Endothelial cell of umbilical vein (primary cell): Measurements from ENCODE around the gene SP3. TPM values are rescaled to one million over a fixed set of nuclear protein-coding genes. Genes with fewer than 3 reads are reported as not detected.

Experiments
- BruUV-seq: library from RNA; stranded (reverse); fragments of 400-500 nt; replicated peaks from 2 replicates; lab custom pipeline; 2021; lab: Mats Ljungman, UMichigan
- CTCF ChIA-PET: fragments of 300-600, 350-600 bp; sonication (Branson Sonifier 250); formaldehyde crosslinking; loops from one replicate; lab custom pipeline; 2021; ENCODE audit warnings: antibody characterized with exemption, inconsistent platforms; lab: Charles Lee
- POLR2A ChIA-PET: fragments of 300-600, 350-600 bp; sonication (Branson Sonifier 250); formaldehyde crosslinking; loops from one replicate; lab custom pipeline; 2021; ENCODE audit warnings: antibody characterized with exemption, inconsistent platforms; lab: Charles Lee
- DNase-seq: peaks from one replicate; pipeline ENCODE4 v3.0.0-alpha.2; 2011; ENCODE audit warnings: low read depth, low spot score
- FAIRE-seq: peaks from 2 replicates; lab custom pipeline; 2011; peaks lifted over from hg19 to GRCh38; lab: Jason Lieb, UNC
- H2AFZ ChIP-seq: 2 replicates; pipeline ENCODE4 v1.6.0; 2012; ENCODE audit warnings: low read depth, low read length, control low read depth, inconsistent platforms
- H3K27ac ChIP-seq: 2 replicates; pipeline ENCODE4 v1.5.1; 2011; ENCODE audit warnings: low read depth, mild to moderate bottlenecking, control low read depth, low read length, moderate library complexity; ENCODE audit not compliant: insufficient read depth
- H3K27me3 ChIP-seq, 2 experiments: 2 replicates each; pipeline versions ENCODE4 v1.6.0 to v1.6.1; 2011; ENCODE audit warnings: low read length in 2 of 2, mixed read lengths in 1 of 2; ENCODE audit not compliant: control insufficient read depth in 2 of 2, insufficient read depth in 2 of 2
- H3K36me3 ChIP-seq, 2 experiments: 2 replicates in 1 of 2; 3 replicates in 1 of 2; pipeline ENCODE4 v1.5.1; 2011; ENCODE audit warnings: low read length in 2 of 2, mild to moderate bottlenecking in 1 of 2, moderate library complexity in 1 of 2; ENCODE audit not compliant: control insufficient read depth in 2 of 2, insufficient read depth in 2 of 2; ENCODE audit errors: extremely low read depth in 1 of 2
- H3K4me1 ChIP-seq: 3 replicates; pipeline ENCODE4 v1.5.1; 2011; ENCODE audit warnings: mild to moderate bottlenecking, low read length; ENCODE audit not compliant: control insufficient read depth, insufficient read depth; ENCODE audit errors: extremely low read depth
- H3K4me2 ChIP-seq: 2 replicates; pipeline ENCODE4 v1.6.1; 2011; ENCODE audit warnings: low read length, control low read depth, mixed read lengths; ENCODE audit not compliant: insufficient read depth
- H3K4me3 ChIP-seq, 3 experiments: fragments of 200-600 bp in 1 of 3; sonication (generic), shearing (Covaris generic) in 1 of 3; replicated peaks in 1 of 3; 2 replicates each; pipeline ENCODE4 v1.5.1; 2011 to 2016; ENCODE audit warnings: control low read depth in 3 of 3, low read length in 3 of 3, mild to moderate bottlenecking in 2 of 3, inconsistent platforms in 1 of 3, low read depth in 1 of 3, moderate library complexity in 1 of 3; ENCODE audit not compliant: insufficient read depth in 1 of 3
- H3K79me2 ChIP-seq: 2 replicates; pipeline ENCODE4 v1.6.0; 2012; ENCODE audit warnings: low read length, inconsistent platforms; ENCODE audit not compliant: control insufficient read depth, insufficient read depth
- H3K9ac ChIP-seq: replicated peaks from 2 replicates; pipeline ENCODE3; 2011; ENCODE audit warnings: low read length, control low read depth; ENCODE audit not compliant: insufficient read depth; ENCODE audit errors: extremely low read depth
- H3K9me1 ChIP-seq: replicated peaks from 3 replicates; pipeline ENCODE4 v1.6.0; 2011; ENCODE audit warnings: mild to moderate bottlenecking, low read length; ENCODE audit not compliant: control insufficient read depth, insufficient read depth; ENCODE audit errors: extremely low read depth
- H3K9me3 ChIP-seq: replicated peaks from 2 replicates; pipeline ENCODE4 v1.5.1; 2012; ENCODE audit warnings: low read length, inconsistent platforms; ENCODE audit not compliant: control insufficient read depth, insufficient read depth
- H4K20me1 ChIP-seq: replicated peaks from 2 replicates; pipeline ENCODE3; 2011; ENCODE audit warnings: mild to moderate bottlenecking, low read length; ENCODE audit not compliant: control insufficient read depth, insufficient read depth; ENCODE audit errors: extremely low read depth
- CTCF ChIP-seq, 2 donors: IDR thresholded peaks; 1 replicate in 1 of 2; 2 replicates in 1 of 2; pipeline ENCODE4 v1.5.1; 2011; ENCODE audit warnings: low read length in 2 of 2, mild to moderate bottlenecking in 2 of 2, moderate library complexity in 2 of 2, control low read depth in 1 of 2, inconsistent platforms in 1 of 2, low read depth in 1 of 2; ENCODE audit not compliant: insufficient read depth in 1 of 2; ENCODE audit errors: extremely low read depth in 1 of 2
- EZH2 ChIP-seq: IDR thresholded peaks from 2 replicates; pipeline ENCODE4 v1.6.1; 2012; ENCODE audit warnings: borderline replicate concordance, low read depth, mild to moderate bottlenecking, moderate library complexity, low read length, inconsistent platforms; ENCODE audit not compliant: severe bottlenecking
- FOS ChIP-seq: IDR thresholded peaks from 2 replicates; pipeline ENCODE4 v1.6.1; 2011; ENCODE audit warnings: mild to moderate bottlenecking, low read length, moderate library complexity, borderline replicate concordance; ENCODE audit not compliant: insufficient read depth
- GATA2 ChIP-seq: IDR thresholded peaks from 2 replicates; pipeline ENCODE4 v1.7.0; 2011; ENCODE audit warnings: low read depth, mild to moderate bottlenecking, moderate library complexity, mixed read lengths, low read length; ENCODE audit not compliant: insufficient read length, insufficient read depth
- JUN ChIP-seq: IDR thresholded peaks from 2 replicates; pipeline ENCODE4 v1.6.1; 2011; ENCODE audit warnings: borderline replicate concordance, low read depth; ENCODE audit not compliant: insufficient read length, insufficient read depth
- MAX ChIP-seq: IDR thresholded peaks from 2 replicates; pipeline ENCODE4 v1.6.1; 2011; ENCODE audit not compliant: insufficient read depth, insufficient read length
- MYC ChIP-seq: IDR thresholded peaks from one replicate; pipeline ENCODE4 v1.6.1; 2011; ENCODE audit warnings: mild to moderate bottlenecking, low read depth, low read length
- POLR2A ChIP-seq: IDR thresholded peaks from 2 replicates; pipeline ENCODE4 v1.6.1; 2012; ENCODE audit warnings: low read depth, mild to moderate bottlenecking, control low read depth, low read length
- POLR2AphosphoS5 ChIP-seq: IDR thresholded peaks from 2 replicates; pipeline ENCODE4 v1.6.1; 2012; ENCODE audit warnings: low read depth, mild to moderate bottlenecking, control low read depth, low read length, moderate library complexity; ENCODE audit not compliant: insufficient read depth
- dilution Hi-C: fragments of 300-500 bp; cut with MboI; formaldehyde crosslinking; loops from one replicate; pipeline ENCODE4 v1.15.0; 2019; ENCODE audit warnings: low sequenced_read_pairs; ENCODE audit not compliant: extremely low pct_ligation_motif_present
- intact Hi-C: fragments of 100-400 bp; cut with micrococcal nuclease; formaldehyde crosslinking; loops from one replicate; pipeline ENCODE4 v1.10.0; 2022
- polyA plus RNA-seq, 4 experiments: library from polyadenylated mRNA; depleted of rRNA in 3 of 4; stranded (reverse) in 3 of 4; unstranded in 1 of 4; fragments of >200 nt; gene quantifications; 2 replicates each; pipeline versions ENCODE4 v1.2.1 to v1.2.3, GENCODE V29; 2011 to 2012; ENCODE audit warnings: missing spikeins in 1 of 4
- total RNA-seq: library from RNA; stranded (reverse); gene quantifications from 2 replicates; pipeline ENCODE4 v1.2.3, GENCODE V29; 2021

SP3 gene
- total and polyA plus RNA-seq, 2 donors (not counting 3 experiments of a cell fraction or from before 2014, with no cell fraction given), result 23.9 to 59.0 TPM

- ChIA-PET POLR2A (no interaction called here), CTCF (no interaction called here)
- H3K4me1 ChIP-seq, result no peaks in the 10 kb centered on the region
- H4K20me1 ChIP-seq, result peaks cover 15% of the 10 kb centered on the region
- no peak overlapping the region for H3K4me2 ChIP-seq
- no peak overlapping the region for H3K27ac ChIP-seq
- dilution Hi-C loops (no loop called here), intact Hi-C loops (loop anchor here (1.0 kb wide), 1 partner anchor 36 kb away; no protein-coding TSS in a partner anchor)
- no peak overlapping the region for H3K9ac ChIP-seq
- DNase-seq, result no peak
- H3K9me3 ChIP-seq, result no peaks in the 10 kb centered on the region
- H2AFZ ChIP-seq, result no peak overlapping the region
- FAIRE-seq, result no peak
- H3K36me3 ChIP-seq, result no peaks in the 10 kb centered on the region
- H3K79me2 ChIP-seq, result peaks cover 93% of the 10 kb centered on the region
- H3K4me3 ChIP-seq, result no peak overlapping the region
- H3K27me3 ChIP-seq, result no peaks in the 10 kb centered on the region
- TF ChIP-seq CTCF (IDR thresholded peaks at IDR 0.05; ENCODE audit: extremely low read depth in 1 of 2, insufficient read depth in 1 of 2, low read depth in 1 of 2, low read length in 2 of 2) (no peak), MYC (no peak), MAX (no peak), EZH2 (no peak), FOS (no peak), GATA2 (no peak), JUN (no peak), POLR2A (no peak), POLR2AphosphoS5 (no peak)
- H3K9me1 ChIP-seq, result no peaks in the 10 kb centered on the region
- no TSS peak for BruUV-seq
These were observed 38.3 kb downstream of the SP3 start for GRCh38 chr2:173926875-173927274.
